T1000 (cell line): ENCODE results near the gene IGDCC3.
"Not testable (repeated sequence)": the region's sequence is repeated elsewhere in the genome, so short reads cannot be mapped to it uniquely, and the experiment has no call there.

Source experiments
- DNase-seq: peaks from one replicate; lab custom pipeline; 2025; ENCODE audit warnings: mixed read lengths; lab: John Stamatoyannopoulos, UW

The IGDCC3 gene

DNA sequence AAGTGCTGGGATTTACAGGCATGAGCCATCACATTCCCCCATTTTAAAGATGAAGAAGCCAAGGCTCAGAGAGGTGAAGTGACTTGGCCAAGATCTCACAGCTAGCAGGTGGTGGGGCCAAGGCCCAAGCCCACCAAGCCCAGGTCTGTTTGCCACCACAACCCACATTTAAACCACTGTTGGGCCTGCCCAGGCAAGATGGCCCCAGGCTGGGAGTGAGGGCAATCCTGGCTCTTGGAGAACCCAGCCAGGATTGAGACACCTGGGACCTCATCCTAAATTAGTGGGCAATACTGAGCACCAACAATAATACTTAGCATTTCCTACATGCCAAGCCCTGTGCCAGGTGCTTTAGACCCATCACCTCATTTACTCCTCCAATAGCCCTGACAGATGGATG is 6.9 kb downstream of the IGDCC3 start:
- no peak for DNase-seq

DNA sequence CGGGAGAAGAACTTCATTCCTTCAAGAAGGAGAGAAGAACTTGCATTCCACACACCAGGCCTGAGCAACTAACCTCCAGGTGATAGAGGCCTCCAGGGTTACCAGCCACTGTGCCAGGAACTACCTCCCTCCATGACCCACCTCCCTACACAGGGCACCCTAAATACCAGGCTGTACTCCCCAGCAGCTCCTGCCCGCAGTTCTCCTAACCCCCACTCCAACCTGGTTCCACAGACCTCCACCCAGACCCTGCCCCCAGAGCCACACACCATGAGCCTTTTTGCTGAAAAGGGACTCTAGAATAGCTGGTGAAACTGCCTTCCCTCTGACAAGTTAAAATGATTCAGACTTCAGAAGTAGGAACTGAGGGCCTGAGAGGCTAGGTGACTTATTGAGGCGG is 8.2 kb downstream of the IGDCC3 start:
- no peak for DNase-seq

DNA sequence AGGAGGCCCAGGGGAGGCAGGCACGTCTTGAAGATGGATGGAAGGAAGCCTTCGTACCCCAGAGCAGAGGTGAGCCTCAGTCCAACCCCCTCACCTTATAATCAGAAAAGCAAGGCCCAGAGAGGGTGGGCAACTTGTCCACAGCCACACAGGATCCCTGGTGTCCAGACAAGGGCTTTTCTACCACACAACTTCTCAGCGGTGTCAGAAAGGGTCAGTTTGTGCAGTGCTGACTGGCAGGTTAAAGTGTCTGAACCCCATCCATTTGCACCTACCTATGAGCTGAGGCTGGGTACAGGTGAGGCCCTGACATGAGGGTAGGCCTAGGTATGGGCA is 8.6 kb downstream of the IGDCC3 start:
- DNase-seq: no peak

DNA sequence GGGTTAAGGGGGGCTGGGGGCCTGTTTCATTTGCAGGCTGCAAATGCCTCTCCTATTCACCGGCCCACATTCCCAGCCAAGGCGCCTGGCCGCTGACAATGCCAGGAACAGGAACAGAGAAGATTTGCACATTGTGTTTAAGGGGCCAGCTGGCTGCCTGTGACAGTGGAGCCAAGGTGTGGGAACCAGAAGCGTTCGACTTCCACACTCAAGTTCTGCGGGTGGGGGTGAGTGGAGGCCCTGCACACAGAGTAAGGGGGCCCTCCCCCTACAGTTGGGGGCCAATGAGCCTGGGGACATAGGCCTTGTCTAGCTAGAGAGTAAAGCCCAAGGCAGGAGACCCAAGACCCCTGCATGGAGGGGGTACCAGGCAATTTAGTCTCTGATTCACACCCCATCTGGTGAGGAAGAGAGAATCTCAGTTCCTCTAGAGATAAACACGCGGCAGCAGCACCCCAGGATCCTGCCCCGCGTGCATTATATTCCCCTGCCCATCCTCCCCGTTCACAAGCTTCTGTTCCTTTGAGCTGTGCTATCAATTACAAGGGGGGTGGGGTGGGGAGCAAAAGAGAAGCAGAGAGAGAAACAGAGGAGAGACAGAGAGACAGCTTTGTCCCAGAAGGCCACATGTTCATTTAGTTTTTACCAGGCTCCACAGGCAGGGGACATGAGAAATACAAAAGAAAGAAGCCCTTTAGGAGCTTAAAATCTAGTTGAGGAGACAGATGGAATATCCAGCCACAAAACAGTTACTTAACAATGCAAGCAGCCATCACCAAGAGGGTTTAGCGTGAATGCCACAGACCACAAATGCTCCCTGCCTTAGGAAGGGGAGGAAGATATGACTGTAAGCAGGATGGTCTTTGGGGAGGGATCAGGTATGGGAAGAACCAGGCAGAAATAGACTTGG is 9.2 kb downstream of the IGDCC3 start:
- DNase-seq: no peak

DNA sequence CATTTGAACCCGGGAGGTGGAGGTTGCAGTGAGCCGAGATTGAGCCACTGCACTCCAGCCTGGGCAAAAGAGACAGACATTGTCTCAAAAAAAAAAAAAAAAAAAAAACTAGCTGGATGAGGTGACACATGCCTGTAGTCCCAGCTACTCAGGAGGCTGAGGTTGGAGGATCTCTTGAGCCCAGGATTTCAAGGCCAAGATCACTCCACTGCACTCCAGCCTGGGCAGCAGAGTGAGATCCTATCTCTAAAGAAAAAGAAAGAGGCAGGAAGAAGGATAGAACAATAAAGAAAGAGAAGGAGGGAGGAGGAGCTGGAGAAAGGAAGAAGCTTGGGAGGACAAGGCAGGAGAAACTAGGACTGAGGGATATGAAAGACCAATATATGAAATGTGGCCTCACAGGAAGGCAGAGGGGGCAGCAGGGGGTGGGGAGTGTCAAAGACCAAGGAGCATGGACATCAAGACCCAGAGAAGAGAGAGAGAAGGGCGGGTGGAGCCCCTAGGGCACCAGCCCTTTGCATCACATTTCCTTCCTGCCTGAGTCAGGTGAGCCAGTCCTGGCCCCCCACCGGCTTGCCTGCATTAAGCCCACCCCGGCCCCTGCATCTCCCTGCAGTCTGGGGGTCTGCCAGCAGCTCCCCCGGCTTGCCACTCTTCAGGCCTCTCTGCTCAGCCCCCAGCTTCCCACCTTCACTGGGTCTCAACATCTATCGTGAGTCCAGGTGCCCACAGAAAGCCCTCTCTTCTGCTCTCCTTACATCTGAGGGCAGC is 11.5 kb downstream of the IGDCC3 start:
- no peak for DNase-seq

DNA sequence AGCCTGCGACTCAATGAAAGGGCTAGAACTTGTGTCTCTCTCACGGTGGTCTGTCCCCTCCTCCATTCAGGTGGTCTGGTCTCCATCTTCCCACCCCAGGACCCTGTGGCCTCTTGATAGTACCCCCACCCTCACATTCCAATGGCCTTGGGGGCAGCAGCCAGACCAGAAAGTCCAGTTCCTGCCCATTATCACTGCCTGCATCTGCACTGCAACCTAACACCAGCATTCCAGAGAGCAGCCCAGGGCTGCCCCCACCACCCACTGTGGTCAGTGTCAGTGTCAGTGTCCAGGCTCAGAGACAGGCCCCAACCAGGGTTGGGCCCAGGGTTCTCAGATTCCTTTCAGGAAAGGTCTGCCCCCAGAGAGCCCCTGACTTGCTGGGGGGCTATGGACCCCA is 12.6 kb downstream of the IGDCC3 start:
- no peak for DNase-seq

DNA sequence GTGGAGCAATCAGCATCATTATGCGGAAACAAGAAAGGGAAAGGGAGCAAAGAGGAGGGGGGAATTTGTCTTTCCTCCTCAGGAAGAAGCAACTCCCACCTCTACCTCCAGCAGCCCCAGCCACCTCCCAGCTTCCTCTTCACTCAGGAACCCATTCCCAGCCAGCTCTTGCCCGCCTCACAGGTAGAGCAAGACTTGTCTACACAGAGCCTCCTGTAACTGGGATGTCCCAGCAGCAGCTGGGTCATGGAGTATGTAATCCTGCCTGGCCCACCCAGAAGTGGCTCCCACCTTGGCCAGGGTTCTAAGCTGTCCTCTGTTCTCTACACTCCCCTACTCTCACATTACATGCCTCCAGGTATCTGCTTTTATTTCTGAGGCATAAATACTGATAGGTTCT is 14.0 kb downstream of the IGDCC3 start:
- no peak for DNase-seq

DNA sequence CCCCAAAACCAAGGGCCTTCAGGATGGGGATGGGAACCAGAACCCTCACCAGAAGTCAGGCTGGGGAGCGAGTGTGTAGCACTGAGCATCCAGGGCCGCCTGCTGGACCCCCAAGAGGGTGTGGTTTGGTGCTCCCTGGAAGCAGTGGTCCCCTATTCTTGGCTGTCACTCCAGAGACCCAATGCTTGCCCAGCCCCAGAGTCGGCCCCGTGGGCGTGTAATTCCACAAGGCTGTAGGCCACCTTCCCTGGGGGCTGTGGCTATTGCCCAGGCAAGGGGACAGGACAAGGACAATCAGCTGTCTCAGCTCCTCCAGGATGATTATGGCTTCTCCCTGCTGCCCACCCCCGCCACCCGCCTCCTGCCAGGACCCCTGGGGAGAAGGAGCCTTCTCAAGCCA is 14.5 kb downstream of the IGDCC3 start:
- no peak for DNase-seq

DNA sequence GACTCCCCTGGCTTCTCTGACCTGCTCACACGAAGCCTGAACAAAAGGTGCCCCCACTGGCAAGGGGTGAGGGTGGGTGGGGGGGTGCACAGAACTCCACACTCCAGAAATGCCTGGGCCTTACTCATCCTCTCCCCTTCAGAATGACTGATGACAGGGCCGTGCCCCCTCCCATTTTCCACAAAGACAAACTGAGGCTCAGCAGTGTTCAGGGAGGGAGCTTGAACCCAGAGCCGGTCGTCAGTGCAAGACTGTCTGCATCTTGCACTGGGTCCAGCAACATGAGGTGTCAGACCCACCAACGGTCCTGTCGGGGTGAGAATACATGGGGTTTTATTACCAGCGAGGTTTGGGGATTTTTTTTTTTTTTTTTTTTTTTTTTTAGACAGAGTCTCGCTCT is 15.3 kb downstream of the IGDCC3 start:
- no peak for DNase-seq

DNA sequence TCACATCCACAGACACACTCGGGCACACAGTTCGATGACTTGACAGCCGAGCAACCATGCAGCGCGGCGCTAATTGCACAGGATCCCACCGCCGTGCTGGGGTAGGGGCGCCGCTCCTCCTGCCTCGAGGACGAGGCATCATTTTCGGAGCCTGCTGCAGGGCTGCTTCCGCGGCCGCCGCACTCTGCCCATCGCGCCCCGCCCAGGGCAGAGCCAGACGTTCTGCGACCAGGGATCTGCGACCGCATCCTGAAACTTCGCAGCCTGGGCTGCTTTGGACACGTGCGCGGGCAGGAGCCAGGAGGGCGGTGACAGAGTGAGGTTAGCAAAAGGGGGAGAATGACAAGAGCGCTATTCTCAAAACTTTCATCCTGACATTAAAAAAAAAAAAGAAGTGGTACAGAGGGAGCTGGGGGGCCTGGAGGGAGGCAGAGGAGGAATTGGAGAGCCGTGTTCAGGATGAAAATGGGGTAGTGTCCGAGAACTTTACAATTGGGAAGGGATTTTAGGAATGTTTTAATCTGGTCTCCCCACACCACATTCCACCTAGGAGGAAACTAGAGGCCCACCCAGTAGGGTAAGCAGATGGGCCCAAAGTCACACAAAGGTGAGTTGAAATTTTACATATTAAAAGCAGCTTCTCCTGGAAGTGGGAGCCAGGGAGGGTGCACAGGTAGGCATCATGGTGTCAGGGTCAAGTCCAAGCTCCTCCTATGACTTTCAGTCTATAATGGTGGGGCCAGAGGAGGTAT is 15.9 kb downstream of the IGDCC3 start:
- no peak for DNase-seq

DNA sequence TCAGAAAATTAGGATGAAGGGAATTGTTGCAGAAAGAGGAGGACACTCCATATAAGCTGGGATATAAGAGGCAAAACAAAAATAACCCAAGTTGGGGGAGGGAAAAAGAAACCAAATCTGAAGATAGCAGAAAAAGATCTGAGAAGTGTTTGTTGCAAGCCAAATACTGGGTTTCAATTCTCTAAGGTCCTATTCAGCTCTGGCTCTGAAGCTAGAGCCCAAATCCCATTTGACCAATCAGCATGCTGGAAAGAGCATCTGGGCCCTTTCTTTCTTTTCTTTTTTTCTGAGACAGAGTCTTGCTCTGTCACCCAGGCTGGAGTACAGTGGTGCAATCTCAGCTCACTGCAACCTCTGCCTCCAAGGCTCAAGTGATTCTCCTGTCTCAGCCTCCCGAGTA is 17.3 kb downstream of the IGDCC3 start:
- DNase-seq: no peak

DNA sequence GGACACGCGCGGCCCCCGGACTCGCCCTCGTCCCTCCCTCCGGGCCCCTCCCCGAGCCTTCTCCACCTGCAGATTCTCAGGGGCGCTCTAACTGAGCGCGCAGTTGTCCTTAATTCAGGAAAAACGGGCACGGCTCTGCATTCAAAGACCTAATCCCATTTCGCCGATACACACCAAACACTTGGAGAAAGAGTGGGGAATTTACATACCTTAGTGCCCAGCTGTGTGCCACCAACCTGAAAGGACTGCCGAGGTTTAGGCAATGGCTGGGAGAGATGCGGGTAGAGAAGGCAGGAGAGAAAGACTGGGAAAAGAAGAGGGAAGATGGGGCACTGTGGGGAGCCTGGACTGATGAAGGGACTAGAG is 21.8 kb downstream of the IGDCC3 start:
- no peak for DNase-seq

DNA sequence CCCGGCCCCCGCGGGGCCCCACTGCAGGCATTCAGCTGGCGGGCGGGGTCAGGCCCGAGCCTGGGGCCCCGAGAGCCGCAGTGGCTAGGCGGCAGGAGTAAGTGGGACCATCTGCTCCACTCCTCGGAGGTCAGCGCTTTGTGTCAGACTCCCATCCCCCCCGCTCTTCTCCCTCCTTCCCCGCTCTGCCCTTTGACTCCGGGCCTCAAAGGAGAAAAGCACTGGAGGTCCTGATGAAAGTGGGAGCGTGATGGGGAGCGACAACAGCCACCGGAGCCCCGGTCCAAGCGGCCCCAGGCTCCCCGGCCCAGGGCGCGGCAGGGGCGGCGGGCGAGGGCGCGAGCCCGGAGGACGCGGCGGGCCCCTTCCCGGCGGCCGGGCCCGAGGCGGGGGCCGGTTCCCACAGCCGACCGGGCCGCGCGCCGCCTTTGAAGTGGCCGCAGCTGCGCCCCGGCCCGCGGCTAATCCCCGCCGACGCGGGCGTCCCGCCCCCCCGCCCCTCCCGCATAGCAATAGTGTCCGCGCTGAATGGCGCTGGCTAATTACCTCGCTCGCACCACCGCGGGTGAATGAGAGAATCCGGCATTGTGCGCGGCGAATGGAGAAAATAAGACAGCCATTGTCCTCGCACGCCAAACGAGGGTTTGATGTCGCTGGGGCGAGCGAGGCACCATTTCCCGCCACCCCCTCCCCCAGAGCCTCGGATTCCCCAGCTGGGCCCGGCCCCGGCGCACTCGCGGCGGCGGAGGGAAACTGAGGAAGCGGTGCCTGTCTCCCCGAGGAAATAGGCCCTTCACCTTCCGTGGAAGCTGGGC is 22.4 kb downstream of the IGDCC3 start:
- DNase-seq: no peak

DNA sequence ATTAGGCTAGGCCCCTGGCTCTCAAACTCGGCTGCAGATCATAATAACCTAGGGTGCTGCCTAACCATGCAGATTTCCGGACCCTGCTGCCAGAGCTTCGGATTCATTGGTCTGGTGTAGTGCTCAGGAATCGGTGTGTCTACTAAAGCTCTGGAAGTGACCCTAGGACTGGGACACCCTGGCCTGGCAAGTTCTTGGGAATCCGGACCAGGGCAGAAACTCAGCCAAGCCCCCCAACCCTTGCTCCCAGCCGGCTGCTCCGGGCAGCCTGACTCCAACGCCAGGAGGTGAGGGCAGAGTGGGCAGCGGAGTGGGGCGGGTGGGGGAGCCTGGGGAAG is 23.0 kb downstream of the IGDCC3 start:
- no peak for DNase-seq

DNA sequence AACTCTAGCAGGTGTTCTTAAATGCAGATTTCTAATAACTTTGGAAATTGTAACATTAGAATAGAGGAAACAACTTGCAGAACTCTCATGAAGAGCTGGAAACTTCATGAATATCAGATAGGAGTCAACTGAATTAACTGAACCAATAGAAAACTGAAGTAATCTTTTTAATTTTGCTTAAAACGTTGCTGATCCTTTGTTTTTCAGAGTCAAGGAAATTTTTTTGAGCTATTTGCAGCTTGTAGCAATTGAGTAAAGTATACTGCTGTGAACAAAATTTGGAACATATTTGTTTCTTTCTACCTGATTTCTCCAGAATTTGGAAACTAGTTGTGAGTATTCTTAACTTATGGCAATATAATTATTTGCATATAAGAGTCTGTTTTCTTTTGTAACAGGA is 25.8 kb downstream of the IGDCC3 start:
- not testable (repeated sequence) for DNase-seq

DNA sequence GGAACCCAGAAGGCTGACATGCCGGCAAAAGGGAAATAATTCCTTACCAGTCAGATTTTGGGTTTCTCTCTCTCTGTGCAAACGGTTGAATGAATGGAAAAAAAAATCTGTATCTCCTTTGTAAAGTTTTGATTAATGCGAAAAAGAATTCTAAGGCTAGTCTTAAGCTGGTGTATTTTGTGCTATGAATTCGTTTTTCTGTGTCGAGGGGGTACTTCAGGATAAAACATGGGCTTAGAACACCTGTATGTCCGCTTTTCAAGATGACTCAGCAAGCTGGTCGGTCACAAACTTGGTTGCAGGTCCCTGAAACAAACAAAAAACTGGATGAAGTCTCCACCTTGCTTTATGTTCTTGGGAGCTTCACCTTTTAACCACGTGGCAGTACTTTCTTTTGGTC is 28.5 kb downstream of the IGDCC3 start:
- no peak for DNase-seq

DNA sequence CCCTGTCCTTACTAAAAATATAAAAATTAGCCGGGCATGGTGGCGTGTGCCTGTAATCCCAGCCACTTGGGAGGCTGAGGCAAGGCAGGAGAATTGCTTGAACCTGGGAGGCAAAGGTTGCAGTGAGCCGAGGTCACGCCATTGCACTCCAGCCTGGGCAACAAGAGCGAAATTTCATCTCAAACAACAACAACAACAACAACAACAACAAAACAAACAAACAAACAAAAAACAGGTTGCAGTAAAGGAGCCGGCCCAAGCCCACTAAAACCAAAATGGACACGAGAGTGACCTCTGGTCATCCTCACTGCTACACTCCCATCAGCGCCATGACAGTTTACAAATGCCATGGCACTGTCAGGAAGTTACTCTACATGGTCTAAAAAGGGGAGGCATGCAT is 30.0 kb downstream of the IGDCC3 start:
- not testable (repeated sequence) for DNase-seq

DNA sequence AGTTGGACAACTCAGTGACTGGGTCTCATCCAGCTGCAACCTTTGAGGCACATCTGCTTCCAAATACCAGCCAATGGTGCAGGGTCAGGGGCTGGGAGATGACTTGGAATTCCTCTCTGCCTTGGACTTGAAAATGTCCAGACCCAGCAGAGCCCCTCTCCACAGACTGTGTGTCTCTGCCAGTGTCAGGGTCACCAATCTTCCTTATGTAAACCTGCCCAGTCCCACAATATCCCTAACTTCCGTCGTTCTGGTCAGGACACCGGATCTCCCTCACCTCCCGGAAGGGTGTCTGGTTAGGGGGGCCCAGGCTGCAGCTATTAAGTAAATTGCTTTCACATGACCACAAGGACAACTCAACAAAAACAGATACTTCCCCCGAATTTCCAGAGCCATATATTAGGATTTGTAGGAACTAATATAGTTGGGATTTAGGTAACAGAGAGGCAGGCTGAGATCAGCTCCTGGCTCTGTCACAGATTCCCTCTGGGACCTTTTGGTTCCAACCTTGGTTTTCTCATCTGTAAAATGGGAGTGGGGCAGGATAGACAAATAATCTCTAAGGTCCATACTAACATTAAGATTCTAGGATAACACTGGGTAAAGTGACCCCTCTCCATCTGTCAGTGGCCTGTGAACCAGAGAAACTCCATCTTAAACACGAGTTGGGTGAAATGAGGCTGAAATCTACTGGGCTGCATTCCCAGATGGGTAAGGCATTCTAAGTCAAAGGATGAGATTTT is 30.8 kb downstream of the IGDCC3 start:
- DNase-seq: no peak

DNA sequence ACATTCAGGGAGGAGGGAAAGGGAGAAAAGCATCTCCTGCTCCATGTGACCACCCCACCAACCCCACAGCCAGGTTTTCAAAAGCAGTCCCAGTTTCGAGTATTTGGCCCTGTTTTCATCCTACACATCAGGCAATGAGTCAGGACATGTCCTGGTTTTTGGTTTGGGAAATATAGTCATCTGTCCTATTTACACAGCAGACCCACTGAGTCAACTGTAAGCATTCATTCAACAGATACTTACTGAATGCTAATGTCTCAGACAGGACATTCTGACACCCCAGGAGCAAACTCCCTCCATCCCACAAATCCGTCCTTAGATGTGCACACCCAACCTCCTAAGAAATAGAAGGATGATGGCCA is 32.9 kb downstream of the IGDCC3 start:
- no peak for DNase-seq

DNA sequence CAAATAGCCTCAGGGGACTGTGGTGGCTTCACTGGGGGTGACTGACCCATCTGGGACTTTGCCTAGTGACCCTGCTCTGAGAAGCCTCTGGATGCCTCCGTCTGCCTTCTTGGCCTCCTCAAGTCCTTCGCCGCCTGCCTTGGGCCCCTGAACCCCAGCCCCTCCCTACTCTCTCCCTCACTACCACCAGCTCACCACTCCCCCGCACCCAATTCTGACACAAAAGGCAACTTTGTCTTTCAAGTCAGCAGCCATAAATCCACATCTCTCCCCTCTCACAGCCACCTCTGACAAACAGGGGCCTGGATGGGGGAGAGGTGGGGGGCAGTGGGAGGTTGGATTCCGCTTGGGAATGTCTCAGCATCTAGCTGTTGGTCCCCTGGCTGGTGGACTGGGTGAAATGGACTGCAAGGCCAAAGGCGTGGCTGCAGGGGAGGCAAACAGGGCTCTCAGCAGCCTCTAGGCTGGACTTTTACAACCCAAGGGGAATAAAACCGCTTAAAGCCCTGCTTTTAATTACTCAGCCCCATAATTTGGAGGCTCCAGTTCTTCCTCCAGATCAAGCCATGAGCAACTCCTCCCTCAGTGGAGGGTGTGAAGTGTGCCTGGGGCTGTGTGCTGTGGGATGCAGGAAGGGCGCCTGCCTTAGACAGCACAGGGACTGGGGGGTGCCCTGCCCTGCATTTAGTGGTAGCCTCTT is 33.4 kb downstream of the IGDCC3 start:
- DNase-seq: no peak
